ENCODE results near the gene SAXO1.

DNA sequence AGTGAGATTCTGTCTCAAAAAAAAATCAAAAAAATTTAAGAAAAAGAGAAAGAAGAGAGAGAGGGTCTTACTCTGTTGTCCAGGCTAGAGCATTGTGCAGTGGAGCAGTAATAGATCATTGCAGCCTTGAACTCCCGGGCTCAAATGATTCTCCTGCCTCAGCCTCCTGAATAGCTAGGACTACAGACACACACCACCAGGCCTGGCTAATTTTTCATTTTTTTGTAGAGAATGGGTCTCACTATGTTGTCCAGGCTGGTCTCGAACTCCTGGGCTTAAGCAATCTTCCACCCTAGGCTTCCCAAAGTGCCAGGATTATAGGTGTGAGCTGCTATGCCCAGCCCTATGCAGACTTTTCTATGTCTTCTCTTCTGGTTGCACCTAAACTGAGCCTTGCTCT lies 41.2 kb upstream of the SAXO1 start:
- TF ChIP-seq POLR2A (IDR thresholded peaks at IDR 0.05) = no peak
- TF ChIP-seq, protein P1, sequence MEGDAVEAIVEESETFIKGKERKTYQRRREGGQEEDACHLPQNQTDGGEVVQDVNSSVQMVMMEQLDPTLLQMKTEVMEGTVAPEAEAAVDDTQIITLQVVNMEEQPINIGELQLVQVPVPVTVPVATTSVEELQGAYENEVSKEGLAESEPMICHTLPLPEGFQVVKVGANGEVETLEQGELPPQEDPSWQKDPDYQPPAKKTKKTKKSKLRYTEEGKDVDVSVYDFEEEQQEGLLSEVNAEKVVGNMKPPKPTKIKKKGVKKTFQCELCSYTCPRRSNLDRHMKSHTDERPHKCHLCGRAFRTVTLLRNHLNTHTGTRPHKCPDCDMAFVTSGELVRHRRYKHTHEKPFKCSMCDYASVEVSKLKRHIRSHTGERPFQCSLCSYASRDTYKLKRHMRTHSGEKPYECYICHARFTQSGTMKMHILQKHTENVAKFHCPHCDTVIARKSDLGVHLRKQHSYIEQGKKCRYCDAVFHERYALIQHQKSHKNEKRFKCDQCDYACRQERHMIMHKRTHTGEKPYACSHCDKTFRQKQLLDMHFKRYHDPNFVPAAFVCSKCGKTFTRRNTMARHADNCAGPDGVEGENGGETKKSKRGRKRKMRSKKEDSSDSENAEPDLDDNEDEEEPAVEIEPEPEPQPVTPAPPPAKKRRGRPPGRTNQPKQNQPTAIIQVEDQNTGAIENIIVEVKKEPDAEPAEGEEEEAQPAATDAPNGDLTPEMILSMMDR (IDR thresholded peaks at IDR 0.05) = no peak
- no peak for TF ChIP-seq POLR2AphosphoS5 (IDR thresholded peaks at IDR 0.05)
- TF ChIP-seq EP300 (IDR thresholded peaks at IDR 0.05) = no peak

Measured in suprapubic skin (tissue), 4 donors.